Small intestine (tissue), 7 donors: ENCODE data around the gene FHIP1A. TPM values are rescaled to one million over a fixed set of nuclear protein-coding genes. Genes with fewer than 3 reads are reported as not detected.

Experiments
- DNase-seq, 2 donors: peaks; one replicate each; pipeline versions ENCODE4 v3.0.0 to v3.0.0-alpha.2; 2013
- FAIRE-seq: peaks from 2 replicates; lab custom pipeline; 2012; peaks lifted over from hg19 to GRCh38; lab: Jason Lieb, UNC
- H3K27ac ChIP-seq, 3 donors: one replicate each; pipeline ENCODE4 v1.5.1; 2013; ENCODE audit warnings: low read length in 2 of 3, mild to moderate bottlenecking in 2 of 3, control low read depth in 1 of 3, inconsistent platforms in 1 of 3, low read depth in 1 of 3, moderate library complexity in 1 of 3
- H3K27me3 ChIP-seq, 3 donors: one replicate each; pipeline ENCODE4 v1.6.1; 2013; ENCODE audit warnings: low read length in 3 of 3, inconsistent platforms in 1 of 3; ENCODE audit not compliant: control insufficient read depth in 3 of 3, insufficient read depth in 3 of 3
- H3K36me3 ChIP-seq, 3 donors: one replicate each; pipeline ENCODE4 v1.6.1; 2013; ENCODE audit warnings: low read length in 3 of 3, inconsistent platforms in 1 of 3, low read depth in 1 of 3, mild to moderate bottlenecking in 1 of 3, moderate library complexity in 1 of 3; ENCODE audit not compliant: control insufficient read depth in 3 of 3, insufficient read depth in 2 of 3
- H3K4me1 ChIP-seq, 3 donors: one replicate each; pipeline ENCODE4 v1.6.1; 2013; ENCODE audit warnings: low read length in 2 of 3, inconsistent platforms in 1 of 3, low read depth in 1 of 3, mild to moderate bottlenecking in 1 of 3, moderate library complexity in 1 of 3; ENCODE audit not compliant: control insufficient read depth in 3 of 3, insufficient read depth in 2 of 3
- H3K4me3 ChIP-seq, 3 donors: one replicate each; pipeline ENCODE4 v1.5.1; 2013; ENCODE audit warnings: low read length in 3 of 3, control low read depth in 1 of 3, inconsistent platforms in 1 of 3, low read depth in 1 of 3, mild to moderate bottlenecking in 1 of 3, moderate library complexity in 1 of 3
- H3K9me3 ChIP-seq, 2 donors: one replicate each; pipeline ENCODE4 v1.6.1; 2013; ENCODE audit warnings: low read depth in 1 of 2, low read length in 1 of 2; ENCODE audit not compliant: control insufficient read depth in 2 of 2, insufficient read depth in 1 of 2
- WGBS, 3 donors: extraction: QIAGEN DNeasy Blood & Tissue Kit; methylation state at CpG; one replicate each; pipeline ENCODE4 v1.1.7; 2013; 5-methylcytosine and 5-hydroxymethylcytosine counted together
- polyA plus RNA-seq, 4 donors: library from polyadenylated mRNA; stranded (reverse) in 3 of 4; unstranded in 1 of 4; fragments of 200-250 nt in 3 of 4; fragments of 120-200 nt in 1 of 4; gene quantifications; one replicate each; pipeline versions ENCODE4 v1.2.1 to v1.2.3, GENCODE V29; 2013
- donor health status: healthy with polysubstance abuse.
- donor health status: control.
- donor health status: control.
- donor health status: Bipolar disorder and iron deficiency.
- donor health status: healthy.

FHIP1A gene
- polyA plus RNA-seq, 4 donors: 0.67 to 5.4 (median 1.6) TPM

- Histone ChIP-seq H3K4me1 (no peaks in the 10 kb centered on the region), H3K4me3 (no peak overlapping the region), H3K36me3 (no peaks in the 10 kb centered on the region), H3K27ac (no peak overlapping the region), H3K9me3 (no peaks in the 10 kb centered on the region), H3K27me3 (no peaks in the 10 kb centered on the region)
- DNase-seq (no peak), FAIRE-seq (no peak)
- 85 to 92% (median 86%) methylated on average over 5 of the region's 5 CpGs for WGBS, 3 donors
These were observed 45.5 kb downstream of the FHIP1A start for GRCh38 chr4:151454513-151454912.

DNA sequence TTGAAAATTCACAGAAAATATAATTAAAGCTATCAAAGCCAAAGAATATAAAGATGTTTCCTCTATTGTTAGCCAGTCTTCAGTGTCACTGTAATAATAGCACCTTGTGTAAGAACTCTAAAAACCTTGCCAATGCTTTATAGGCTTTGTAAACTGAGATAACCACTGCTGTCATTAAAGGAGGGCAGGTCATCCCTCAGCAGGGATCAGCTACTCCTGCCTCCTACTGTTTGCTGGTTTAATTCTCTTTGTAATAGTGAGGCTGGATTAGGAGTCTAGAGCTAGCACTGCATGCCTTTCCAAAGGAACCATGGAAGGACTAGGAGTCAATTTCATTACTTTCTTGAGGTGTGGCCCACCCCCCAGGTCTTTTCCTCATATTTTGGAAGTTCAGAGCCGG is 46.2 kb downstream of the FHIP1A start:
- H3K36me3 ChIP-seq: no peaks in the 10 kb centered on the region
- H3K27ac ChIP-seq: no peak overlapping the region
- no peaks in the 10 kb centered on the region for H3K4me1 ChIP-seq
- no peak for FAIRE-seq
- no peaks in the 10 kb centered on the region for H3K9me3 ChIP-seq
- H3K27me3 ChIP-seq: no peaks in the 10 kb centered on the region
- peak; percentile 13 to 57 for DNase-seq
- WGBS, 3 donors: 56 to 69% (median 68%) methylated on average over 1 of the region's 1 CpG
- no peak overlapping the region for H3K4me3 ChIP-seq

- no peaks in the 10 kb centered on the region for H3K27me3 ChIP-seq
- no peaks in the 10 kb centered on the region for H3K4me1 ChIP-seq
- H3K4me3 ChIP-seq: no peak overlapping the region
- no peak overlapping the region for H3K27ac ChIP-seq
- H3K9me3 ChIP-seq: no peaks in the 10 kb centered on the region
- FAIRE-seq (no peak), DNase-seq (no peak)
- no peaks in the 10 kb centered on the region for H3K36me3 ChIP-seq
- WGBS, 3 donors: 89 to 97% (median 96%) methylated on average over 1 of the region's 1 CpG
These were observed 49.2 kb downstream of the FHIP1A start for GRCh38 chr4:151458148-151458547.

Other genes starting within 250 kb of the FHIP1A start
- gene PRSS48, start 132.0 kb upstream of the FHIP1A start, polyA plus RNA-seq: not detected
- 10 to 100 TPM; 37.7 to 92.4 (median 64.6) TPM for gene SH3D19, start 83.6 kb upstream of the FHIP1A start, polyA plus RNA-seq